DOHH2 (cell line): Measurements from ENCODE around the gene NR4A3.

ENCODE experiments used
- CTCF ChIP-seq: fragments of 200-600 bp; sonication (generic); IDR thresholded peaks from one replicate; pipeline ENCODE4 v1.5.1; 2014; ENCODE audit warnings: antibody characterized with exemption, mild to moderate bottlenecking, low read depth, low read length; ENCODE audit not compliant: poor library complexity, severe bottlenecking
- EZH2phosphoT487 ChIP-seq: fragments of 200-600 bp; sonication (generic); IDR thresholded peaks from 2 replicates; pipeline ENCODE4 v1.6.1; 2017; ENCODE audit warnings: borderline replicate concordance, mild to moderate bottlenecking, antibody characterized with exemption, low read length, moderate library complexity, mixed read lengths

DNA sequence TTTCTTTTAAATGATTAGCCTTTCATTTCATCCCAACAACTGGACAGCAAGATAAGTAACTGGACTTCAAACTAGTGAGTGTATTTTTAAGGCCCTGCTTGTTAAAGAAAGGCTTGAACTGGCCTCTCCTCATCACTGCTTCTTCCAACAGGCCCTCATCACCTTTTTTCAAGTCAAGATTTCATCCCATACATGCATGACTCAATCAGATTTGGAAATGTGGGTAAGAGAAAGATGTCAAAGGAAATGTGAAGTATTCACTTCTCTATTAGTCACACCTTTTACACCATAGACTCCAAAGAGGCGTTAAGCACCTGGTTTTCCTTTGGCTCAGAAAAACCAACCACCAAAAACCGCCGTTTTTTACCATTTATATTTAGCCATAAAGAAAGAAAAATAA lies 4.9 kb downstream of the NR4A3 start:
- TF ChIP-seq CTCF (no peak), EZH2phosphoT487 (no peak)
